IMR-90 (cell line): ENCODE data around the gene XPC. TPM values are rescaled to one million over a fixed set of nuclear protein-coding genes. Genes with fewer than 3 reads are reported as not detected.
A peak's percentile ranks its signal among the peaks of the same experiment; 100 is the strongest.

Experiments
- ATAC-seq: fragments of 200-7000 bp; cut with Tn5 transposase; 2 replicates; pipeline ENCODE4 v1.9.1; 2020; ENCODE audit warnings: low read depth, mild to moderate bottlenecking, moderate library complexity
- Bru-seq: library from RNA; stranded (reverse); fragments of 400-500 nt; gene quantifications from one replicate; lab custom pipeline; 2021; lab: Mats Ljungman, UMichigan
- BruChase-seq, 2 experiments: library from RNA; stranded (reverse); fragments of 400-500 nt; gene quantifications; one replicate each; lab custom pipeline; 2021; lab: Mats Ljungman, UMichigan
- BruUV-seq: library from RNA; stranded (reverse); fragments of 400-500 nt; replicated peaks from 2 replicates; lab custom pipeline; 2021; lab: Mats Ljungman, UMichigan
- CTCF ChIA-PET: fragments of 300-600 bp; formaldehyde crosslinking; extraction: SDS; loops from one replicate; lab custom pipeline; 2021; ENCODE audit warnings: antibody characterized with exemption; lab: Yijun Ruan, JAX
- POLR2A ChIA-PET: fragments of 300-600 bp; sonication (Branson Sonifier 250); formaldehyde crosslinking; loops from one replicate; lab custom pipeline; 2022; ENCODE audit warnings: antibody characterized with exemption; ENCODE audit not compliant: unreplicated experiment; lab: Charles Lee
- DNase-seq: peaks from one replicate; pipeline ENCODE4 v3.0.0; 2013
- H2AFZ ChIP-seq: replicated peaks from 2 replicates; pipeline ENCODE3; 2013; ENCODE audit warnings: low read length, mild to moderate bottlenecking; ENCODE audit not compliant: poor library complexity
- H2AK5ac ChIP-seq: 2 replicates; pipeline ENCODE4 v1.6.1; 2013; ENCODE audit warnings: low read depth, low read length, inconsistent platforms
- H2AK9ac ChIP-seq: replicated peaks from 2 replicates; pipeline ENCODE3; 2013; ENCODE audit warnings: mild to moderate bottlenecking, low read depth, low read length, moderate library complexity; ENCODE audit not compliant: poor library complexity
- H2BK120ac ChIP-seq: 2 replicates; pipeline ENCODE4 v1.6.1; 2013; ENCODE audit warnings: low read depth, low read length, inconsistent platforms
- H2BK15ac ChIP-seq: 3 replicates; pipeline ENCODE4 v1.6.1; 2013; ENCODE audit warnings: low read depth, low read length, inconsistent platforms
- H2BK20ac ChIP-seq: 2 replicates; pipeline ENCODE4 v1.6.1; 2013; ENCODE audit warnings: low read depth, mild to moderate bottlenecking, inconsistent platforms, low read length, moderate library complexity
- H2BK5ac ChIP-seq: 2 replicates; pipeline ENCODE4 v1.6.1; 2013; ENCODE audit warnings: mild to moderate bottlenecking, low read depth, low read length, inconsistent platforms; ENCODE audit not compliant: poor library complexity, severe bottlenecking
- H3K14ac ChIP-seq: replicated peaks from 2 replicates; pipeline ENCODE4 v1.6.1; 2013; ENCODE audit warnings: low read depth, low read length, inconsistent platforms
- H3K18ac ChIP-seq: 2 replicates; pipeline ENCODE4 v1.6.1; 2013; ENCODE audit warnings: low read depth, low read length, control low read depth
- H3K23ac ChIP-seq: 2 replicates; pipeline ENCODE4 v1.6.1; 2013; ENCODE audit warnings: low read depth, low read length, inconsistent platforms
- H3K27ac ChIP-seq: 2 replicates; pipeline ENCODE4 v1.5.1; 2013; ENCODE audit warnings: mild to moderate bottlenecking, control low read depth, low read length; ENCODE audit not compliant: insufficient read depth
- H3K27me3 ChIP-seq: 2 replicates; pipeline ENCODE4 v1.6.1; 2013; ENCODE audit warnings: low read length; ENCODE audit not compliant: control insufficient read depth, insufficient read depth
- H3K36me3 ChIP-seq: 2 replicates; pipeline ENCODE4 v1.6.1; 2013; ENCODE audit warnings: low read length, mixed read lengths; ENCODE audit not compliant: control insufficient read depth, insufficient read depth
- H3K4ac ChIP-seq: 2 replicates; pipeline ENCODE4 v1.6.1; 2013; ENCODE audit warnings: low read depth, low read length, inconsistent platforms
- H3K4me1 ChIP-seq: 2 replicates; pipeline ENCODE4 v1.6.1; 2013; ENCODE audit warnings: low read length, mixed read lengths; ENCODE audit not compliant: control insufficient read depth, insufficient read depth
- H3K4me2 ChIP-seq: 2 replicates; pipeline ENCODE4 v1.6.1; 2013; ENCODE audit warnings: low read depth, mild to moderate bottlenecking, control low read depth, low read length, moderate library complexity
- H3K4me3 ChIP-seq: 2 replicates; pipeline ENCODE4 v1.5.1; 2013; ENCODE audit warnings: low read depth, mild to moderate bottlenecking, control low read depth, low read length, moderate library complexity; ENCODE audit not compliant: insufficient read depth
- H3K56ac ChIP-seq: 2 replicates; pipeline ENCODE4 v1.6.1; 2013; ENCODE audit warnings: low read length, inconsistent platforms; ENCODE audit not compliant: insufficient read depth; ENCODE audit errors: extremely low read depth
- H3K79me1 ChIP-seq, 2 experiments: 2 replicates each; pipeline ENCODE4 v1.6.1; 2013; ENCODE audit warnings: low read length in 2 of 2, inconsistent platforms in 1 of 2, low read depth in 1 of 2
- H3K9ac ChIP-seq: 2 replicates; pipeline ENCODE4 v1.6.1; 2013; ENCODE audit warnings: low read depth, low read length, control low read depth
- H3K9me1 ChIP-seq: 2 replicates; pipeline ENCODE4 v1.6.1; 2013; ENCODE audit warnings: low read length, inconsistent platforms; ENCODE audit not compliant: insufficient read depth
- H3K9me3 ChIP-seq: 2 replicates; pipeline ENCODE4 v1.6.1; 2013; ENCODE audit warnings: low read length; ENCODE audit not compliant: control insufficient read depth, insufficient read depth
- H4K20me1 ChIP-seq: 2 replicates; pipeline ENCODE4 v1.6.1; 2013; ENCODE audit warnings: low read length, inconsistent platforms; ENCODE audit not compliant: insufficient read depth
- H4K5ac ChIP-seq: 2 replicates; pipeline ENCODE4 v1.6.1; 2013; ENCODE audit warnings: mild to moderate bottlenecking, low read depth, low read length, control low read depth
- H4K8ac ChIP-seq, 2 experiments: 2 replicates each; pipeline ENCODE4 v1.6.1; 2013; ENCODE audit warnings: low read depth in 2 of 2, low read length in 2 of 2, control low read depth in 1 of 2, inconsistent platforms in 1 of 2
- H4K91ac ChIP-seq: 2 replicates; pipeline ENCODE4 v1.6.1; 2013; ENCODE audit warnings: low read depth, low read length, inconsistent platforms; ENCODE audit not compliant: insufficient read depth
- BHLHE40 ChIP-seq: fragments of 150-350 bp; IDR thresholded peaks from 2 replicates; pipeline ENCODE4 v1.6.1; 2016; ENCODE audit warnings: mild to moderate bottlenecking, low read depth, low read length
- CEBPB ChIP-seq: IDR thresholded peaks from 2 replicates; pipeline ENCODE4 v1.6.1; 2012; ENCODE audit warnings: low read depth, low read length, improper control_type of control experiment
- CHD1 ChIP-seq: IDR thresholded peaks from 2 replicates; pipeline ENCODE4 v1.6.1; 2012; ENCODE audit warnings: low read depth, low read length, improper control_type of control experiment
- FOS ChIP-seq: fragments of 150-350 bp; IDR thresholded peaks from 2 replicates; pipeline ENCODE4 v1.6.1; 2016; ENCODE audit warnings: low read depth, low read length
- MAZ ChIP-seq: IDR thresholded peaks from 2 replicates; pipeline ENCODE4 v1.6.1; 2012; ENCODE audit warnings: low read depth, mild to moderate bottlenecking, low read length, improper control_type of control experiment, moderate library complexity, borderline replicate concordance
- MXI1 ChIP-seq: IDR thresholded peaks from 2 replicates; pipeline ENCODE4 v1.6.1; 2012; ENCODE audit warnings: low read depth, mild to moderate bottlenecking, low read length, moderate library complexity, borderline replicate concordance
- NFE2L2 ChIP-seq: fragments of 150-350 bp; IDR thresholded peaks from 2 replicates; pipeline ENCODE4 v1.6.1; 2016; ENCODE audit warnings: low read depth, mild to moderate bottlenecking, low read length
- POLR2A ChIP-seq: IDR thresholded peaks from 2 replicates; pipeline ENCODE4 v1.6.1; 2012; ENCODE audit warnings: mild to moderate bottlenecking, low read depth, low read length
- RAD21 ChIP-seq: IDR thresholded peaks from 2 replicates; pipeline ENCODE4 v1.6.1; 2012; ENCODE audit warnings: low read length, improper control_type of control experiment
- RFX5 ChIP-seq: IDR thresholded peaks from 2 replicates; pipeline ENCODE4 v1.8.0; 2012; ENCODE audit warnings: low read depth, mild to moderate bottlenecking, low read length, moderate library complexity
- SMC3 ChIP-seq: fragments of 150-350 bp; IDR thresholded peaks from 2 replicates; pipeline ENCODE4 v1.6.1; 2016; ENCODE audit warnings: low read depth, mild to moderate bottlenecking, antibody characterized with exemption, low read length, moderate library complexity
- WGBS, 2 experiments: methylation state at CpG; one replicate each; pipeline versions ENCODE4 v1.1.5 to v1.1.7; 2013; ENCODE audit warnings: missing lambda C conversion rate in 2 of 2; ENCODE audit not compliant: insufficient read length in 1 of 2; ENCODE audit errors: extremely low coverage in 2 of 2; 5-methylcytosine and 5-hydroxymethylcytosine counted together
- dilution Hi-C: fragments of 300-500 bp; cut with HindIII; formaldehyde crosslinking; loops from one replicate; pipeline ENCODE4 v1.14.3; 2018; ENCODE audit warnings: low sequenced_read_pairs; ENCODE audit not compliant: unreplicated experiment
- in situ Hi-C: fragments of 300-500 bp; cut with MboI; formaldehyde crosslinking; loops from 3 replicates; pipeline ENCODE4 v1.14.3; 2019; ENCODE audit warnings: low sequenced_read_pairs, inconsistent platforms, mixed read lengths
- intact Hi-C: fragments of 100-400 bp; cut with micrococcal nuclease; formaldehyde crosslinking; loops from 2 replicates; pipeline ENCODE4 v1.10.0; 2022
- long read RNA-seq: library from polyadenylated mRNA; unstranded; transcript quantifications from one replicate; pipeline ENCODE4 v2.0.0, GENCODE V29; 2021; ENCODE audit not compliant: unreplicated experiment
- polyA plus RNA-seq, 3 experiments: library from polyadenylated mRNA; depleted of rRNA; stranded (reverse); fragments of >200 nt; gene quantifications; 2 replicates each; pipeline ENCODE4 v1.2.3, GENCODE V29; 2012; ENCODE audit warnings: low replicate concordance in 1 of 3
- total RNA-seq: library from RNA; depleted of rRNA; stranded (reverse); fragments of >200 nt; gene quantifications from 2 replicates; pipeline ENCODE4 v1.2.3, GENCODE V29; 2012; rRNA removed
- TF ChIP-seq, protein P1 (sequence below): fragments of 150-350 bp; IDR thresholded peaks from 2 replicates; pipeline ENCODE4 v1.6.1; 2017; ENCODE audit warnings: mild to moderate bottlenecking, antibody characterized with exemption, low read length, low read depth
- TF ChIP-seq, protein P2 (sequence below): fragments of 150-350 bp; IDR thresholded peaks from 2 replicates; pipeline ENCODE4 v1.6.1; 2016; ENCODE audit warnings: low read depth, mild to moderate bottlenecking, low read length, moderate library complexity, borderline replicate concordance

XPC gene
- total RNA-seq (40.5 and 48.8 TPM in 2 replicates), polyA plus RNA-seq (2012; rRNA removed) (27.6 and 30.9 TPM in 2 replicates), Bru-seq, nascent RNA (percentile 90 among the genes with signal in this experiment), BruChase-seq, experiment 1, labeled RNA remaining after a 6-hour chase (percentile 86 among the genes with signal in this experiment), BruChase-seq, experiment 2, labeled RNA remaining after a 2-hour chase (percentile 92 among the genes with signal in this experiment)
- polyA plus RNA-seq (2012; cell fraction: cytosol; rRNA removed): 17.6 and 18.4 TPM in 2 replicates
- polyA plus RNA-seq (2012; cell fraction: nucleus; rRNA removed; ENCODE audit: low replicate concordance): 62.0 and 94.0 TPM in 2 replicates
- long read RNA-seq, transcript XPC-201 (16 exons, 3,832 nt): major isoform, 26 of 72 reads
- long read RNA-seq, partial matches to known transcripts: 32 of 72 reads
- long read RNA-seq, other reads (novel, unspliced or antisense): 14 of 72 reads

DNA sequence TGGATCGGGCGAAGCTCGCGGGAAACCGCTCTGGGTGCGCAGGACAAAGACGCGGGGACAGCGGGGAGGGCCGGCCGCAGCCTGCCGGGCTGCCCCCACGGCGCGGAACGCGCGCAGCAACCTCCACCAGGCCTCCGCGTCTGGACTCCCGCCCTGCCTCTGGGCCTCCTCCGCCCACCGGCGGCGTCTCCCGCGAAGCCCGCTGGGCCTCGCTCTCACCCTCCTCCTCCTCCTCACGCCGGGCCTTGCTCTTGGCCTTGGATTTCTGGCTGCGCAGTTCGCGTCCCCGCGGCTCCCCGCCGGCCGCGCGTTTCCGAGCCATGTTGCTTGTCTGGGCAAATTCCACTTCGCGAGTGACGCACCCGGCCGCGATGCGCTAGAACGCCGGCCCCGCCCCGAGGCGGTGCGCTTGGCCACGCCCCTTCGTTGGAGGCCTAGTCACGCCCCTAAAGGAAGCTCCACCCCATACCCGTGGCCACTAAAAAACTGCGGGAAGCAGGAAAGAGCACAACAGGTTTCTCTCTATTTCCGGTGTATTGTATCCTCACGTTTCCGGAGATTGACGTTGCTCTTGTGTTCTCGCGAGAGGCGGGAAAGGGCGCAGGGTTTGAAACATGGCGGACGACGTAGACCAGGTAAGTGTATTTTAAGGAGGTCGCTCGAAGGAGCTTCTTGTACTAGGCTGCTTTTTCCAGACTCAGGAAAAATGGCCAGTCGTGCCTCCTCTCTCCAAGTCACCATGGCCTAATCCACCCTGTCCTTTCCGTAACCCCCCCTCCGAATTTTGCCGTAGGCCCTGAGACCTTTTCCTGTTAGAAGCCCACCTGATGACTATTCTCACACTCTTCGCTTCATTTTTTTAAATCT lies at the start of gene XPC, which contains the start of gene LSM3:
TSS of gene XPC (minus strand) at position 355 of the 867 bp plus-strand sequence. CDS start at position 322, 33 bp downstream.
TSS of gene LSM3 (plus strand) at position 571 of the 867 bp plus-strand sequence. CDS start at position 615, 44 bp downstream.
- Histone ChIP-seq H3K36me3 (peaks cover 2% of the 10 kb centered on the region; the same call in 1 of the 2 replicates), H3K18ac (peak within 1 kb of the TSS; percentile 84), H4K20me1 (peaks cover 7% of the 10 kb centered on the region; the same call in 1 of the 2 replicates), H3K56ac (peak within 1 kb of the TSS; percentile 97), H3K4ac (peak within 1 kb of the TSS; percentile 97), H3K27me3 (no peaks in the 10 kb centered on the region), H4K8ac (peak within 1 kb of the TSS; percentile 85 to 98), H4K5ac (peak within 1 kb of the TSS; percentile 80), H3K9me3 (no peaks in the 10 kb centered on the region), H3K27ac (peak within 1 kb of the TSS; percentile 89), H2AK5ac (peak within 1 kb of the TSS; percentile 72), H3K4me3 (peak within 1 kb of the TSS; percentile 72), H3K4me2 (peak within 1 kb of the TSS; percentile 85), H2BK5ac (peak within 1 kb of the TSS; percentile 95), H3K9ac (peak within 1 kb of the TSS; percentile 97), H4K91ac (peak within 1 kb of the TSS; percentile 87), H3K4me1 (peaks cover 3% of the 10 kb centered on the region), H2AK9ac (peak within 1 kb of the TSS; percentile 97), H2BK20ac (no peak within 1 kb of the TSS), H2BK15ac (no peak within 1 kb of the TSS), H3K23ac (peak within 1 kb of the TSS; percentile 98), H2AFZ (peak within 1 kb of the TSS; percentile 97), H3K79me1 (peaks cover 25 to 48% of the 10 kb centered on the region in 2 experiments), H2BK120ac (peak within 1 kb of the TSS; percentile 72), H3K9me1 (no peaks in the 10 kb centered on the region), H3K14ac (peak within 1 kb of the TSS; percentile 99)
- intact Hi-C loops: loop anchor here (5.0 kb wide), 1 partner anchor 281 kb away; no protein-coding TSS in a partner anchor
- peak; percentile 99 for ATAC-seq
- dilution Hi-C loops: no loop called here
- in situ Hi-C loops: no loop called here
- POLR2A ChIA-PET: interaction anchor here (0.6 to 1.1 kb wide), 8 partner anchors 17 to 734 kb away, joined by 3 to 5 read pairs (median 3); no protein-coding TSS in a partner anchor
- peak; percentile 99 for DNase-seq
- BruUV-seq: no TSS peak
- 2% methylated on average over 52 of the region's 78 CpGs; no CpG with 5 or more reads in 1 of the 2 experiments for WGBS, 2 experiments
- CTCF ChIA-PET: interaction anchor here (0.6 to 1.2 kb wide), 2 partner anchors 25 to 35 kb away, joined by 3 to 4 read pairs; no protein-coding TSS in a partner anchor
- TF ChIP-seq FOS (no peak; the same call in 1 of the 2 replicates), CEBPB (no peak), SMC3 (no peak), RFX5 (peak; percentile 12; the same call in 1 of the 2 replicates), NFE2L2 (no peak), CHD1 (0 out of 2 replicates have a peak, but pooled peaks have one; percentile 73), BHLHE40 (peak; percentile 89), MXI1 (peak; percentile 68; the same call in 1 of the 2 replicates), RAD21 (no peak), MAZ (peak; percentile 86; the same call in 1 of the 2 replicates), POLR2A (peak; percentile 96)
- TF ChIP-seq, protein P1, sequence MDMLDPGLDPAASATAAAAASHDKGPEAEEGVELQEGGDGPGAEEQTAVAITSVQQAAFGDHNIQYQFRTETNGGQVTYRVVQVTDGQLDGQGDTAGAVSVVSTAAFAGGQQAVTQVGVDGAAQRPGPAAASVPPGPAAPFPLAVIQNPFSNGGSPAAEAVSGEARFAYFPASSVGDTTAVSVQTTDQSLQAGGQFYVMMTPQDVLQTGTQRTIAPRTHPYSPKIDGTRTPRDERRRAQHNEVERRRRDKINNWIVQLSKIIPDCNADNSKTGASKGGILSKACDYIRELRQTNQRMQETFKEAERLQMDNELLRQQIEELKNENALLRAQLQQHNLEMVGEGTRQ: 0 out of 2 replicates have a peak, but pooled peaks have one; percentile 17
- TF ChIP-seq, protein P2, sequence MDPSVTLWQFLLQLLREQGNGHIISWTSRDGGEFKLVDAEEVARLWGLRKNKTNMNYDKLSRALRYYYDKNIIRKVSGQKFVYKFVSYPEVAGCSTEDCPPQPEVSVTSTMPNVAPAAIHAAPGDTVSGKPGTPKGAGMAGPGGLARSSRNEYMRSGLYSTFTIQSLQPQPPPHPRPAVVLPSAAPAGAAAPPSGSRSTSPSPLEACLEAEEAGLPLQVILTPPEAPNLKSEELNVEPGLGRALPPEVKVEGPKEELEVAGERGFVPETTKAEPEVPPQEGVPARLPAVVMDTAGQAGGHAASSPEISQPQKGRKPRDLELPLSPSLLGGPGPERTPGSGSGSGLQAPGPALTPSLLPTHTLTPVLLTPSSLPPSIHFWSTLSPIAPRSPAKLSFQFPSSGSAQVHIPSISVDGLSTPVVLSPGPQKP: no peak
